ENCODE data around the gene KIRREL3. TPM values are rescaled to one million over a fixed set of nuclear protein-coding genes. Genes with fewer than 3 reads are reported as not detected.

Gene KIRREL3
- total RNA-seq, 2 donors from 2014 or later = 0.28 TPM; not detected in 1

GRCh38 chr11:126432065-126432461 lies 568.5 kb downstream of the KIRREL3 start:
- no peaks in the 10 kb centered on the region for H3K27me3 ChIP-seq (replicated peaks; ENCODE audit: insufficient read depth)
- intact Hi-C loops (cut with DNase I) = no loop called here
- H3K9me3 ChIP-seq = no peaks in the 10 kb centered on the region
- H3K4me1 ChIP-seq (replicated peaks) = no peaks in the 10 kb centered on the region
- 77% methylated on average over 3 of the region's 3 CpGs for WGBS
- H3K4me3 ChIP-seq = no peak overlapping the region
- H3K36me3 ChIP-seq = no peaks in the 10 kb centered on the region
- no peak overlapping the region for H3K27ac ChIP-seq
- TF ChIP-seq CTCF (IDR thresholded peaks at IDR 0.05) = no peak
- no peak for TF ChIP-seq POLR2A (IDR thresholded peaks at IDR 0.05)
- no peak for TF ChIP-seq POLR2AphosphoS5 (IDR thresholded peaks at IDR 0.05)
- no peak for DNase-seq (ENCODE audit: low spot score)

- intact Hi-C loops (cut with DNase I) = no loop called here
Measured at GRCh38 chr11:126431401-126432064, 569.0 kb downstream of the KIRREL3 start.

GRCh38 chr11:126430581-126431335 lies 569.8 kb downstream of the KIRREL3 start:
- WGBS = 77% methylated on average over 10 of the region's 10 CpGs
- intact Hi-C loops (cut with DNase I) = no loop called here

More at GRCh38 chr11:126431401-126432064, 569.0 kb downstream of the KIRREL3 start:
- no peak overlapping the region for H3K4me3 ChIP-seq
- no peak for DNase-seq (ENCODE audit: low spot score)
- no peaks in the 10 kb centered on the region for H3K36me3 ChIP-seq
- TF ChIP-seq CTCF (IDR thresholded peaks at IDR 0.05) = no peak
- TF ChIP-seq POLR2A (IDR thresholded peaks at IDR 0.05) = no peak
- TF ChIP-seq POLR2AphosphoS5 (IDR thresholded peaks at IDR 0.05) = no peak
- no peaks in the 10 kb centered on the region for H3K4me1 ChIP-seq (replicated peaks)
- H3K9me3 ChIP-seq = no peaks in the 10 kb centered on the region
- H3K27me3 ChIP-seq (replicated peaks; ENCODE audit: insufficient read depth) = no peaks in the 10 kb centered on the region
- 85% methylated on average over 23 of the region's 23 CpGs for whole genome bisulfite sequencing
- H3K27ac ChIP-seq = no peak overlapping the region

GRCh38 chr11:126426820-126427749 lies 573.5 kb downstream of the KIRREL3 start:
- no peaks in the 10 kb centered on the region for H3K27me3 ChIP-seq (replicated peaks; ENCODE audit: insufficient read depth)
- no peak for TF ChIP-seq POLR2AphosphoS5 (IDR thresholded peaks at IDR 0.05)
- no peak for TF ChIP-seq POLR2A (IDR thresholded peaks at IDR 0.05)
- no peak for TF ChIP-seq CTCF (IDR thresholded peaks at IDR 0.05)
- no peak for DNase-seq (ENCODE audit: low spot score)
- no peak overlapping the region for H3K27ac ChIP-seq
- H3K4me3 ChIP-seq = no peak overlapping the region
- H3K36me3 ChIP-seq = no peaks in the 10 kb centered on the region
- no peaks in the 10 kb centered on the region for H3K4me1 ChIP-seq (replicated peaks)
- WGBS = 60% methylated on average over 14 of the region's 14 CpGs
- H3K9me3 ChIP-seq = no peaks in the 10 kb centered on the region
- intact Hi-C loops (cut with DNase I) = no loop called here

More at GRCh38 chr11:126430581-126431335, 569.8 kb downstream of the KIRREL3 start:
- no peak for TF ChIP-seq CTCF (IDR thresholded peaks at IDR 0.05)
- no peak for TF ChIP-seq POLR2AphosphoS5 (IDR thresholded peaks at IDR 0.05)
- no peak for TF ChIP-seq POLR2A (IDR thresholded peaks at IDR 0.05)
- no peak for DNase-seq (ENCODE audit: low spot score)
- Histone ChIP-seq H3K4me3 (no peak overlapping the region), H3K27ac (no peak overlapping the region), H3K9me3 (no peaks in the 10 kb centered on the region), H3K4me1 (replicated peaks) (no peaks in the 10 kb centered on the region), H3K36me3 (no peaks in the 10 kb centered on the region), H3K27me3 (replicated peaks; ENCODE audit: insufficient read depth) (no peaks in the 10 kb centered on the region)

Data from prostate gland (tissue), 2 donors.